GM12878 (cell line): Measurements from ENCODE around the gene KIRREL3.

Experiments used
- ATF7 ChIP-seq: fragments of 450-650 bp; IDR thresholded peaks from 2 replicates; pipeline ENCODE4 v1.6.1; 2016; ENCODE audit warnings: low read depth, mild to moderate bottlenecking
- FOXM1 ChIP-seq: IDR thresholded peaks from 2 replicates; pipeline ENCODE4 v1.6.1; 2012; ENCODE audit warnings: low read depth, mild to moderate bottlenecking, inconsistent platforms, low read length, moderate library complexity
- NBN ChIP-seq: fragments of 450-650 bp; IDR thresholded peaks from 2 replicates; pipeline ENCODE4 v1.6.1; 2016
- NFIC ChIP-seq: IDR thresholded peaks from 2 replicates; pipeline ENCODE4 v1.6.1; 2012; ENCODE audit warnings: low read depth, mild to moderate bottlenecking, inconsistent platforms, low read length, moderate library complexity
- REST ChIP-seq: IDR thresholded peaks from 2 replicates; pipeline ENCODE4 v1.6.1; 2012; ENCODE audit warnings: mild to moderate bottlenecking, low read depth, low read length
- SIN3A ChIP-seq: IDR thresholded peaks from 2 replicates; pipeline ENCODE4 v1.6.1; 2012; ENCODE audit warnings: low read depth, low read length, improper control_type of control experiment
- TF ChIP-seq, protein P1 (sequence below), 3 experiments: IDR thresholded peaks in 2 of 3; conservative IDR thresholded peaks in 1 of 3; 2 replicates each; pipeline ENCODE4 v1.5.1; 2011; ENCODE audit warnings: low read depth in 3 of 3, low read length in 3 of 3, mild to moderate bottlenecking in 3 of 3, control low read depth in 2 of 3, moderate library complexity in 2 of 3, inconsistent platforms in 1 of 3, mixed read lengths in 1 of 3; ENCODE audit not compliant: control insufficient read depth in 2 of 3, insufficient read depth in 1 of 3; ENCODE audit errors: extremely low read depth in 1 of 3
- TF ChIP-seq, protein P2 (sequence below): IDR thresholded peaks from 2 replicates; pipeline ENCODE4 v1.6.1; 2011; ENCODE audit warnings: low read depth, mild to moderate bottlenecking, low read length, moderate library complexity, borderline replicate concordance; ENCODE audit errors: extremely low read depth
- TF ChIP-seq, protein P3 (sequence below): IDR thresholded peaks from 2 replicates; pipeline ENCODE4 v1.6.1; 2011; ENCODE audit warnings: borderline replicate concordance, low read depth, mild to moderate bottlenecking, moderate library complexity, low read length; ENCODE audit not compliant: insufficient read depth, poor library complexity, severe bottlenecking

- TF ChIP-seq ATF7 = no peak
- no peak for TF ChIP-seq SIN3A
- TF ChIP-seq, protein P1, sequence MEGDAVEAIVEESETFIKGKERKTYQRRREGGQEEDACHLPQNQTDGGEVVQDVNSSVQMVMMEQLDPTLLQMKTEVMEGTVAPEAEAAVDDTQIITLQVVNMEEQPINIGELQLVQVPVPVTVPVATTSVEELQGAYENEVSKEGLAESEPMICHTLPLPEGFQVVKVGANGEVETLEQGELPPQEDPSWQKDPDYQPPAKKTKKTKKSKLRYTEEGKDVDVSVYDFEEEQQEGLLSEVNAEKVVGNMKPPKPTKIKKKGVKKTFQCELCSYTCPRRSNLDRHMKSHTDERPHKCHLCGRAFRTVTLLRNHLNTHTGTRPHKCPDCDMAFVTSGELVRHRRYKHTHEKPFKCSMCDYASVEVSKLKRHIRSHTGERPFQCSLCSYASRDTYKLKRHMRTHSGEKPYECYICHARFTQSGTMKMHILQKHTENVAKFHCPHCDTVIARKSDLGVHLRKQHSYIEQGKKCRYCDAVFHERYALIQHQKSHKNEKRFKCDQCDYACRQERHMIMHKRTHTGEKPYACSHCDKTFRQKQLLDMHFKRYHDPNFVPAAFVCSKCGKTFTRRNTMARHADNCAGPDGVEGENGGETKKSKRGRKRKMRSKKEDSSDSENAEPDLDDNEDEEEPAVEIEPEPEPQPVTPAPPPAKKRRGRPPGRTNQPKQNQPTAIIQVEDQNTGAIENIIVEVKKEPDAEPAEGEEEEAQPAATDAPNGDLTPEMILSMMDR (IDR thresholded peaks at IDR 0.05 in 2 of 3, conservative IDR thresholded peaks at IDR 0.05 in 1 of 3; ENCODE audit: control insufficient read depth in 2 of 3, extremely low read depth in 1 of 3, insufficient read depth in 1 of 3, low read depth in 3 of 3, low read length in 3 of 3) = no peak
- TF ChIP-seq NFIC = no peak
- no peak for TF ChIP-seq NBN
- no peak for TF ChIP-seq REST
- TF ChIP-seq, protein P2, sequence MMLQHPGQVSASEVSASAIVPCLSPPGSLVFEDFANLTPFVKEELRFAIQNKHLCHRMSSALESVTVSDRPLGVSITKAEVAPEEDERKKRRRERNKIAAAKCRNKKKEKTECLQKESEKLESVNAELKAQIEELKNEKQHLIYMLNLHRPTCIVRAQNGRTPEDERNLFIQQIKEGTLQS = no peak
- TF ChIP-seq, protein P3, sequence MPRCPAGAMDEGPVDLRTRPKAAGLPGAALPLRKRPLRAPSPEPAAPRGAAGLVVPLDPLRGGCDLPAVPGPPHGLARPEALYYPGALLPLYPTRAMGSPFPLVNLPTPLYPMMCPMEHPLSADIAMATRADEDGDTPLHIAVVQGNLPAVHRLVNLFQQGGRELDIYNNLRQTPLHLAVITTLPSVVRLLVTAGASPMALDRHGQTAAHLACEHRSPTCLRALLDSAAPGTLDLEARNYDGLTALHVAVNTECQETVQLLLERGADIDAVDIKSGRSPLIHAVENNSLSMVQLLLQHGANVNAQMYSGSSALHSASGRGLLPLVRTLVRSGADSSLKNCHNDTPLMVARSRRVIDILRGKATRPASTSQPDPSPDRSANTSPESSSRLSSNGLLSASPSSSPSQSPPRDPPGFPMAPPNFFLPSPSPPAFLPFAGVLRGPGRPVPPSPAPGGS = no peak
- TF ChIP-seq FOXM1 = no peak
These were observed 416.8 kb downstream of the KIRREL3 start for GRCh38 chr11:126583594-126584427.
